Body of pancreas (tissue), 4 donors: Measurements from ENCODE around the gene ENTPD6. TPM values are rescaled to one million over a fixed set of nuclear protein-coding genes. Genes with fewer than 3 reads are reported as not detected.
"Not testable (repeated sequence)": the region's sequence is repeated elsewhere in the genome, so short reads cannot be mapped to it uniquely, and the experiment has no call there.

ENCODE experiments used
- ATAC-seq: fragments of 150-250 bp; one replicate; pipeline ENCODE4 v1.9.1; 2016
- DNase-seq, 4 donors: peaks; one replicate each; pipeline ENCODE4 v3.0.0-alpha.2; 2019
- H3K27ac ChIP-seq, 4 donors: fragments of 200-600 bp; sonication (generic); 1 replicate in 3 of 4; 2 replicates in 1 of 4; pipeline versions ENCODE4 v1.5.1 to v1.6.1; 2016 to 2019; ENCODE audit warnings: mild to moderate bottlenecking in 1 of 4, mixed read lengths in 1 of 4, moderate library complexity in 1 of 4
- H3K27me3 ChIP-seq, 2 donors: fragments of 200-600 bp; sonication (generic); one replicate each; pipeline ENCODE4 v1.6.0; 2016; ENCODE audit warnings: mild to moderate bottlenecking in 1 of 2
- H3K36me3 ChIP-seq, 2 donors: fragments of 200-600 bp; sonication (generic); replicated peaks in 1 of 2; 2 replicates each; pipeline ENCODE4 v1.5.1; 2016; ENCODE audit warnings: low read depth in 2 of 2; ENCODE audit not compliant: insufficient read depth in 1 of 2
- H3K4me1 ChIP-seq: fragments of 200-600 bp; sonication (generic); one replicate; pipeline ENCODE4 v1.6.0; 2016
- H3K4me3 ChIP-seq, 2 donors: fragments of 200-600 bp; sonication (generic); 1 replicate in 1 of 2; 2 replicates in 1 of 2; pipeline ENCODE4 v1.5.1; 2016 to 2019
- H3K9me3 ChIP-seq, 3 donors: fragments of 200-600 bp; sonication (generic); 1 replicate in 2 of 3; 2 replicates in 1 of 3; pipeline ENCODE4 v1.5.1; 2016
- CTCF ChIP-seq, 7 experiments: fragments of 450-650 bp in 4 of 7; fragments of 200-600 bp in 3 of 7; sonication (generic) in 3 of 7; IDR thresholded peaks; one replicate each; pipeline ENCODE4 v1.5.1; 2016 to 2019; ENCODE audit warnings: antibody characterized with exemption in 7 of 7
- POLR2A ChIP-seq, 3 donors: fragments of 450-650 bp; IDR thresholded peaks; one replicate each; pipeline ENCODE4 v1.6.1; 2016; ENCODE audit warnings: antibody characterized with exemption in 3 of 3, mild to moderate bottlenecking in 2 of 3
- WGBS, 2 donors: methylation state at CpG; one replicate each; pipeline ENCODE4 v1.1.5; 2017; 5-methylcytosine and 5-hydroxymethylcytosine counted together
- intact Hi-C: fragments of 100-400 bp; cut with DNase I; formaldehyde crosslinking; loops from one replicate; pipeline ENCODE4 v1.15.1; 2023
- total RNA-seq, 2 donors: library from RNA; depleted of rRNA; stranded (reverse); fragments of >200 nt; gene quantifications; one replicate each; pipeline ENCODE4 v1.1.0, GENCODE V29; 2016

ENTPD6 gene
- total RNA-seq, 2 donors from 2014 or later = 59.9 to 79.8 TPM

- ATAC-seq = no peak
- intact Hi-C loops = no loop called here
- TF ChIP-seq CTCF (IDR thresholded peaks at IDR 0.05) (no peak), POLR2A (IDR thresholded peaks at IDR 0.05) (no peak)
- Histone ChIP-seq H3K27ac (no peak overlapping the region), H3K4me1 (peaks cover 26% of the 10 kb centered on the region), H3K9me3 (no peaks in the 10 kb centered on the region), H3K27me3 (no peaks in the 10 kb centered on the region), H3K4me3 (no peak overlapping the region), H3K36me3 (no peaks in the 10 kb centered on the region)
- WGBS, 2 donors = 57 to 67% methylated on average over 1 to 3 of the region's 3 CpGs
- DNase-seq = no peak
Measured at GRCh38 chr20:25176184-25176583, 19.3 kb upstream of the ENTPD6 start.

- H3K9me3 ChIP-seq = no peaks in the 10 kb centered on the region
- 36 to 45% methylated on average over 2 of the region's 2 CpGs for WGBS, 2 donors
Measured at GRCh38 chr20:25177890-25178321, 17.6 kb upstream of the ENTPD6 start.

GRCh38 chr20:25178563-25179438, 16.7 kb upstream of the ENTPD6 start:
- peak; percentile 61 for ATAC-seq
- no peaks in the 10 kb centered on the region for H3K36me3 ChIP-seq
- H3K27ac ChIP-seq = peak overlapping the region; percentile 18 to 75 (median 56)
- TF ChIP-seq CTCF (IDR thresholded peaks at IDR 0.05) (peak; percentile 67 to 95 (median 89)), POLR2A (IDR thresholded peaks at IDR 0.05) (no peak)
- no peaks in the 10 kb centered on the region for H3K9me3 ChIP-seq
- peaks cover 26% of the 10 kb centered on the region for H3K4me1 ChIP-seq
- no peaks in the 10 kb centered on the region for H3K27me3 ChIP-seq
- H3K4me3 ChIP-seq = no peak overlapping the region
- peak in 3 of 4 donors; percentile 37 to 60 (median 46) for DNase-seq
- intact Hi-C loops = no loop called here
- 28 to 33% methylated on average over 7 of the region's 7 CpGs for WGBS, 2 donors

More at GRCh38 chr20:25177890-25178321, 17.6 kb upstream of the ENTPD6 start:
- intact Hi-C loops = no loop called here
- H3K4me1 ChIP-seq = peaks cover 26% of the 10 kb centered on the region
- ATAC-seq (peak; percentile 91), DNase-seq (peak; percentile 60 to 82 (median 76))
- no peaks in the 10 kb centered on the region for H3K36me3 ChIP-seq
- TF ChIP-seq POLR2A (IDR thresholded peaks at IDR 0.05) = no peak
- TF ChIP-seq CTCF (IDR thresholded peaks at IDR 0.05) = no peak
- H3K27ac ChIP-seq = peak overlapping the region; percentile 30 to 75 (median 56)
- H3K27me3 ChIP-seq = no peaks in the 10 kb centered on the region
- no peak overlapping the region for H3K4me3 ChIP-seq

- H3K9me3 ChIP-seq = no peaks in the 10 kb centered on the region
- H3K4me1 ChIP-seq = peaks cover 26% of the 10 kb centered on the region
- TF ChIP-seq POLR2A (IDR thresholded peaks at IDR 0.05) (no peak), CTCF (IDR thresholded peaks at IDR 0.05) (no peak)
- H3K4me3 ChIP-seq = no peak overlapping the region
- no peaks in the 10 kb centered on the region for H3K27me3 ChIP-seq
- DNase-seq = no peak
- intact Hi-C loops = loop anchor here (10.0 kb wide), 1 partner anchor 105 kb away; no protein-coding TSS in a partner anchor
- ATAC-seq = no peak
- H3K36me3 ChIP-seq = no peaks in the 10 kb centered on the region
- no peak overlapping the region for H3K27ac ChIP-seq
- WGBS, 2 donors = 51 to 53% methylated on average over 11 to 15 of the region's 15 CpGs
Measured at GRCh38 chr20:25179439-25180089, 15.9 kb upstream of the ENTPD6 start.

- not testable (repeated sequence) for H3K27me3 ChIP-seq, H3K4me3 ChIP-seq, H3K9me3 ChIP-seq, DNase-seq, ATAC-seq, H3K27ac ChIP-seq, H3K36me3 ChIP-seq, H3K4me1 ChIP-seq
- intact Hi-C loops = loop anchor here (10.0 kb wide), 1 partner anchor 110 kb away; no protein-coding TSS in a partner anchor
- 96 to 100% methylated on average over 1 of the region's 1 CpG for WGBS, 2 donors
Measured at GRCh38 chr20:25184391-25184790, 11.1 kb upstream of the ENTPD6 start.
